ENCODE data around the gene PRRX2. TPM values are rescaled to one million over a fixed set of nuclear protein-coding genes. Genes with fewer than 3 reads are reported as not detected.

The PRRX2 gene
- total and polyA plus RNA-seq, 2 of the 4 experiments (the other 2 are of a cell fraction), result 12.7 to 35.5 TPM

DNA sequence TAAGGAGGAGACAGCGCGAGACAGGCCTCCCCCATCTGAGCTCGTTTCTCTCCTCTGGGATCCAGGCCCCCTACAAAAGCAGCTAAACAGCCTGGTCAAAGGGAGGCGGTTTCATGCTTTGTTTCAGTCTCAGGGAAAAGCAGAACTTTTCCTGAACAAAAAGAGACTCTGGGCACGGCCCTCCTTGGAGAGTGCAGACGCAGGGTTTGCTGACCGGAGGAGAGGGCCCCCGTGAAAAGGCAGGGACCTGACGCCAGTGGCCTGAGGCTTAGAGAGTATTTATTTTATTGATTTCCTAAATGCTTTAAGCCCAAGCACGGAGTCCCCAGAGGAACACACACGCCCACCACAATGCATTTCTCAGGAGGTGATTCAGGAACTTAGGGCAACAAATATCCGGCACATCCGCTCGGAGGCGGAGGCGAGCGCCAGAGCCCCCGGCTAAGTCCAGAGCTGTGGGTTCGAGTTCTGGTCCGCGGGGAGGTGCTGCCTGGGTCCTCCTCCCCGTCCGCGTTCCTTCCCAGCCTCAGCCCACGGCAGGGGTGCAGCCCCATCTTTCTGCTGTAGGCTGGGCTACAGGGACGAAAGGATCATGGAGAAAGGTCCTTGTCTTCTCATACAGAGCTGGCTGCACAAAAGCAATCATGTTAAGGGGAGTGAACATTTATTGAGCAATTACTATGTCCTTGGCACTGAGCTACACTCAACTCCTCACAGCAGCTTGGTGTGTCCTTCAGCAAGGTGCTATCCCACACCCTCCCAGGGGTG, 47.4 kb downstream of the PRRX2 start (continued):
- TF ChIP-seq, protein P1, sequence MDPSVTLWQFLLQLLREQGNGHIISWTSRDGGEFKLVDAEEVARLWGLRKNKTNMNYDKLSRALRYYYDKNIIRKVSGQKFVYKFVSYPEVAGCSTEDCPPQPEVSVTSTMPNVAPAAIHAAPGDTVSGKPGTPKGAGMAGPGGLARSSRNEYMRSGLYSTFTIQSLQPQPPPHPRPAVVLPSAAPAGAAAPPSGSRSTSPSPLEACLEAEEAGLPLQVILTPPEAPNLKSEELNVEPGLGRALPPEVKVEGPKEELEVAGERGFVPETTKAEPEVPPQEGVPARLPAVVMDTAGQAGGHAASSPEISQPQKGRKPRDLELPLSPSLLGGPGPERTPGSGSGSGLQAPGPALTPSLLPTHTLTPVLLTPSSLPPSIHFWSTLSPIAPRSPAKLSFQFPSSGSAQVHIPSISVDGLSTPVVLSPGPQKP (IDR thresholded peaks at IDR 0.05; ENCODE audit: borderline replicate concordance, low read depth, low read length), result no peak
- TF ChIP-seq CHD1 (IDR thresholded peaks at IDR 0.05; ENCODE audit: low read depth, low read length) (no peak), RCOR1 (IDR thresholded peaks at IDR 0.05; ENCODE audit: insufficient replicate concordance, low read length) (peak; percentile 48)

DNA sequence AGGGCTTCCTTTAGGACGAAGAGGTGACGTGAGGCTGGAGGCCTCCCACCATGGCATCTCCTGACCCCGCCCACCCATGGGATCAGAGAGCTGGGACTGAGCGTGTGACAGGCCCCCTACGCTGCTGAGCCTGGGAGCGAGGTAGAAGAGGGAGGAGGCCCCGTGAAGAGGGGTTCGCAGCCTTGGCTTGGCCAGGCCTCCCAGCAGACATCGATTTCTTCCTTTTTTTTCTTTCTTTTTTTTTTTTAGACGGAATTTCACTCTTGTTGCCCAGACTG, 47.9 kb downstream of the PRRX2 start:
- no peaks in the 10 kb centered on the region for H3K27me3 ChIP-seq (ENCODE audit: control insufficient read depth, insufficient read depth, low read length)
- H3K36me3 ChIP-seq (ENCODE audit: control insufficient read depth, insufficient read depth, low read length), result no peaks in the 10 kb centered on the region; the same call in 1 of the 2 replicates
- peak overlapping the region; percentile 80 to 95 for H4K8ac ChIP-seq (ENCODE audit: low read depth in 2 of 2, low read length in 2 of 2)
- peak overlapping the region; percentile 97 for H4K91ac ChIP-seq (ENCODE audit: insufficient read depth, low read depth, low read length)
- peak overlapping the region; percentile 93 for H3K18ac ChIP-seq (ENCODE audit: low read depth, low read length)
- H3K56ac ChIP-seq (ENCODE audit: extremely low read depth, insufficient read depth, low read length), result peak overlapping the region; percentile 94
- H3K9ac ChIP-seq (ENCODE audit: low read depth, low read length), result peak overlapping the region; percentile 70
- peak overlapping the region; percentile 69; the same call in 2 of the 3 replicates for H2BK15ac ChIP-seq (ENCODE audit: low read depth, low read length)
- ATAC-seq (ENCODE audit: low read depth) (no peak), DNase-seq (no peak)
- WGBS, 2 experiments (ENCODE audit: extremely low coverage in 2 of 2, insufficient read length in 1 of 2), result 100% methylated on average over 5 of the region's 10 CpGs; no CpG with 5 or more reads in 1 of the 2 experiments
- peak overlapping the region; percentile 44 for H3K4me2 ChIP-seq (ENCODE audit: low read depth, low read length)
- intact Hi-C loops (cut with micrococcal nuclease), result loop anchor here (5.0 kb wide), 1 partner anchor 46 kb away; the partner anchor contains the start of gene PRRX2
- peak overlapping the region; percentile 98 for H2BK120ac ChIP-seq (ENCODE audit: low read depth, low read length)
- dilution Hi-C loops (cut with HindIII; ENCODE audit: low sequenced_read_pairs, unreplicated experiment), result no loop called here
- peak overlapping the region; percentile 96 for H3K23ac ChIP-seq (ENCODE audit: low read depth, low read length)
- no peak overlapping the region for H3K4me3 ChIP-seq (ENCODE audit: insufficient read depth, low read depth, low read length)
- ChIA-PET POLR2A (ENCODE audit: unreplicated experiment) (no interaction called here), CTCF (interaction anchor here (1.6 to 2.1 kb wide), 2 partner anchors 14 to 15 kb away, joined by 6 to 7 read pairs; no protein-coding TSS in a partner anchor)
- H3K4ac ChIP-seq (ENCODE audit: low read depth, low read length), result peak overlapping the region; percentile 97
- peaks cover 14 to 72% of the 10 kb centered on the region in 2 experiments for H3K79me1 ChIP-seq (ENCODE audit: low read depth in 1 of 2, low read length in 2 of 2)
- H2AK9ac ChIP-seq (replicated peaks; ENCODE audit: low read depth, low read length, poor library complexity), result peak overlapping the region; percentile 5
- in situ Hi-C loops (cut with MboI; ENCODE audit: low sequenced_read_pairs), result no loop called here
- H3K4me1 ChIP-seq (ENCODE audit: control insufficient read depth, insufficient read depth, low read length), result peaks cover 49% of the 10 kb centered on the region
- peak overlapping the region; percentile 72 for H2AFZ ChIP-seq (replicated peaks; ENCODE audit: low read length, poor library complexity)
- peak overlapping the region; percentile 81 for H3K27ac ChIP-seq (ENCODE audit: insufficient read depth, low read length)
- peaks cover 45% of the 10 kb centered on the region for H3K9me1 ChIP-seq (ENCODE audit: insufficient read depth, low read length)
- peaks cover 10% of the 10 kb centered on the region; the same call in 1 of the 2 replicates for H4K20me1 ChIP-seq (ENCODE audit: insufficient read depth, low read length)
- H3K14ac ChIP-seq (replicated peaks; ENCODE audit: low read depth, low read length), result peak overlapping the region; percentile 91
- peak overlapping the region; percentile 81 for H4K5ac ChIP-seq (ENCODE audit: low read depth, low read length)
- H3K9me3 ChIP-seq (ENCODE audit: control insufficient read depth, insufficient read depth, low read length), result no peaks in the 10 kb centered on the region
- no TSS peak for BruUV-seq (replicated peaks)
- peak overlapping the region; percentile 97 for H2AK5ac ChIP-seq (ENCODE audit: low read depth, low read length)
- H2BK5ac ChIP-seq (ENCODE audit: low read depth, low read length, poor library complexity, severe bottlenecking), result peak overlapping the region; percentile 84
- H2BK20ac ChIP-seq (ENCODE audit: low read depth, low read length), result peak overlapping the region; percentile 98
- TF ChIP-seq SMC3 (IDR thresholded peaks at IDR 0.05; ENCODE audit: low read depth, low read length) (no peak), MAFK (IDR thresholded peaks at IDR 0.05; ENCODE audit: low read depth, low read length) (no peak), MAZ (IDR thresholded peaks at IDR 0.05; ENCODE audit: borderline replicate concordance, low read depth, low read length) (no peak), NFE2L2 (IDR thresholded peaks at IDR 0.05; ENCODE audit: low read depth, low read length) (no peak), RCOR1 (IDR thresholded peaks at IDR 0.05; ENCODE audit: insufficient replicate concordance, low read length) (no peak), RAD21 (IDR thresholded peaks at IDR 0.05; ENCODE audit: low read length) (no peak), MXI1 (IDR thresholded peaks at IDR 0.05; ENCODE audit: borderline replicate concordance, low read depth, low read length) (no peak), RFX5 (IDR thresholded peaks at IDR 0.05; ENCODE audit: low read depth, low read length) (no peak), CEBPB (IDR thresholded peaks at IDR 0.05; ENCODE audit: low read depth, low read length) (no peak)
- TF ChIP-seq, protein P2, sequence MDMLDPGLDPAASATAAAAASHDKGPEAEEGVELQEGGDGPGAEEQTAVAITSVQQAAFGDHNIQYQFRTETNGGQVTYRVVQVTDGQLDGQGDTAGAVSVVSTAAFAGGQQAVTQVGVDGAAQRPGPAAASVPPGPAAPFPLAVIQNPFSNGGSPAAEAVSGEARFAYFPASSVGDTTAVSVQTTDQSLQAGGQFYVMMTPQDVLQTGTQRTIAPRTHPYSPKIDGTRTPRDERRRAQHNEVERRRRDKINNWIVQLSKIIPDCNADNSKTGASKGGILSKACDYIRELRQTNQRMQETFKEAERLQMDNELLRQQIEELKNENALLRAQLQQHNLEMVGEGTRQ (IDR thresholded peaks at IDR 0.05; ENCODE audit: low read depth, low read length), result no peak

Data from IMR-90 (cell line).